Measurements from ENCODE around the gene TBC1D7. TPM values are rescaled to one million over a fixed set of nuclear protein-coding genes. Genes with fewer than 3 reads are reported as not detected.

TBC1D7 gene
- total and polyA plus RNA-seq, 10 of the 15 experiments (the other 5 are each of a cell fraction or from before 2014, with no cell fraction given): 20.1 to 65.9 (median 31.3) TPM

- Histone ChIP-seq H4K20me1 (ENCODE audit: control insufficient read depth, insufficient read depth) (no peaks in the 10 kb centered on the region), H3K36me3 (ENCODE audit: control insufficient read depth in 2 of 2, insufficient read depth in 2 of 2, low read length in 1 of 2) (peaks cover 14 to 20% of the 10 kb centered on the region in 2 experiments), H3K4me3 (no peak overlapping the region), H3K9ac (ENCODE audit: control insufficient read depth, insufficient read depth, low read length) (no peak overlapping the region), H3K9me3 (replicated peaks; ENCODE audit: control insufficient read depth, insufficient read depth, low read length) (no peaks in the 10 kb centered on the region), H3K4me2 (ENCODE audit: control insufficient read depth, insufficient read depth) (no peak overlapping the region), H3K4me1 (ENCODE audit: control insufficient read depth, insufficient read depth, low read length) (no peaks in the 10 kb centered on the region; the same call in 1 of the 2 replicates), H3K27me3 (replicated peaks in 1 of 2; ENCODE audit: control insufficient read depth in 2 of 2, insufficient read depth in 2 of 2, low read length in 1 of 2) (no peaks in the 10 kb centered on the region), H3K79me2 (ENCODE audit: control insufficient read depth, insufficient read depth, low read length) (no peaks in the 10 kb centered on the region), H3K27ac (ENCODE audit: control insufficient read depth, insufficient read depth) (no peak overlapping the region), H2AFZ (ENCODE audit: control insufficient read depth, low read depth, low read length) (no peak overlapping the region)
- 99% methylated on average over 34 of the region's 34 CpGs for WGBS (ENCODE audit: insufficient coverage, insufficient replicate concordance, low lambda C conversion rate, missing lambda C conversion rate)
- CTCF ChIA-PET: no interaction called here
- ATAC-seq (no peak), DNase-seq (ENCODE audit: low read depth, low spot score) (no peak), FAIRE-seq (no peak)
- no TSS peak for BruUV-seq (replicated peaks)
- SMC1A ChIA-PET (ENCODE audit: uncharacterized antibody, unreplicated experiment): interaction anchor here (11.1 kb wide), 1 partner anchor 9 kb away, joined by 178 read pairs; no protein-coding TSS in a partner anchor
- POLR2A ChIA-PET: no interaction called here
- RAD21 ChIA-PET (ENCODE audit: unreplicated experiment): no interaction called here
- intact Hi-C loops (cut with micrococcal nuclease; ENCODE audit: unreplicated experiment) (no loop called here), in situ Hi-C loops (cut with MboI) (no loop called here)
- TF ChIP-seq FOXM1 (IDR thresholded peaks at IDR 0.05; ENCODE audit: low read depth, low read length) (no peak), CHD4 (IDR thresholded peaks at IDR 0.05) (no peak), SMARCA5 (IDR thresholded peaks at IDR 0.05) (no peak), ZBED1 (IDR thresholded peaks at IDR 0.05; ENCODE audit: borderline replicate concordance) (no peak), SREBF1 (IDR thresholded peaks at IDR 0.05; ENCODE audit: low read length) (no peak), MLLT1 (IDR thresholded peaks at IDR 0.05) (no peak), WRNIP1 (IDR thresholded peaks at IDR 0.05; ENCODE audit: borderline replicate concordance, low read depth, low read length) (no peak), FOXK2 (IDR thresholded peaks at IDR 0.05) (no peak), ZNF592 (IDR thresholded peaks at IDR 0.05) (no peak), CEBPB (IDR thresholded peaks at IDR 0.05; ENCODE audit: borderline replicate concordance in 1 of 2, low read depth in 2 of 2, low read length in 2 of 2) (no peak), TCF7 (IDR thresholded peaks at IDR 0.05; ENCODE audit: borderline replicate concordance) (no peak), IRF3 (IDR thresholded peaks at IDR 0.05) (no peak), HCFC1 (IDR thresholded peaks at IDR 0.05; ENCODE audit: low read length) (no peak), ZBTB40 (IDR thresholded peaks at IDR 0.05; ENCODE audit: borderline replicate concordance) (no peak), ASH2L (IDR thresholded peaks at IDR 0.05; ENCODE audit: borderline replicate concordance, low read depth) (no peak)
These were observed 36.5 kb upstream of the TBC1D7 start for GRCh38 chr6:13364842-13365241.

All from GM12878 (cell line).